Right lobe of liver (tissue), 4 donors: Measurements from ENCODE around the gene NCF1.
"Not testable (repeated sequence)": the region's sequence is repeated elsewhere in the genome, so short reads cannot be mapped to it uniquely, and the experiment has no call there.

ENCODE experiments used
- CTCF ChIP-seq, 4 donors: fragments of 200-600 bp in 3 of 4; fragments of 450-650 bp in 1 of 4; IDR thresholded peaks; one replicate each; pipeline versions ENCODE4 v1.5.1 to v1.8.0; 2016 to 2022; ENCODE audit warnings: antibody characterized with exemption in 4 of 4, mild to moderate bottlenecking in 2 of 4
- POLR2A ChIP-seq: fragments of 450-650 bp; IDR thresholded peaks from one replicate; pipeline ENCODE4 v1.6.1; 2017; ENCODE audit warnings: antibody characterized with exemption, mild to moderate bottlenecking
- donor health status: DM: no; HTN: no; CAD: no.
- donor health status: DM: no; HTN: no; CAD: no.
- donor health status: DM: no; HTN: yes; CAD: no.

GRCh38 chr7:74770062-74770461, 3.7 kb upstream of the NCF1 start:
- TF ChIP-seq CTCF (IDR thresholded peaks at IDR 0.05); POLR2A: not testable (repeated sequence)
